GM11168 (cell line): ENCODE results near the gene RNASEH2A.
"Not testable (repeated sequence)": the region's sequence is repeated elsewhere in the genome, so short reads cannot be mapped to it uniquely, and the experiment has no call there.

Experiments used
- in situ Hi-C: fragments of 300-500 bp; cut with MboI; formaldehyde crosslinking; loops from one replicate; pipeline ENCODE4 v1.12.0; 2022; ENCODE audit warnings: low sequenced_read_pairs; ENCODE audit not compliant: unreplicated experiment

Gene RNASEH2A

GRCh38 chr19:12821761-12822160, 15.4 kb downstream of the RNASEH2A start:
- in situ Hi-C loops: no loop called here

- in situ Hi-C loops: no loop called here
Observed at GRCh38 chr19:12825254-12826131, 19.1 kb downstream of the RNASEH2A start.

- in situ Hi-C loops: no loop called here
Observed at GRCh38 chr19:12828494-12828893, 22.1 kb downstream of the RNASEH2A start.

- in situ Hi-C loops: no loop called here
Observed at GRCh38 chr19:12833418-12833737, 27.0 kb downstream of the RNASEH2A start.

- in situ Hi-C loops: no loop called here
Observed at GRCh38 chr19:12833738-12834565, 27.6 kb downstream of the RNASEH2A start.

GRCh38 chr19:12834566-12834943, 28.2 kb downstream of the RNASEH2A start, which contains the start of gene RTBDN:
Gene RTBDN, minus strand, starts transcription at chr19:12834579. Its CDS starts 4,600 bp downstream, at chr19:12829979.
- in situ Hi-C loops: no loop called here

- in situ Hi-C loops: no loop called here
Observed at GRCh38 chr19:12834976-12835757, 28.8 kb downstream of the RNASEH2A start.

GRCh38 chr19:12836529-12836863, 30.1 kb downstream of the RNASEH2A start:
- in situ Hi-C loops: no loop called here

GRCh38 chr19:12837225-12837624, 30.8 kb downstream of the RNASEH2A start:
- in situ Hi-C loops: no loop called here

- in situ Hi-C loops: no loop called here
Observed at GRCh38 chr19:12838182-12838885, 31.9 kb downstream of the RNASEH2A start, which contains the start of gene MAST1. Gene MAST1, plus strand, starts transcription at chr19:12838515. Its CDS starts 58 bp downstream, at chr19:12838573.

GRCh38 chr19:12838886-12839756, 32.7 kb downstream of the RNASEH2A start:
- in situ Hi-C loops: no loop called here

- in situ Hi-C loops: no loop called here
Observed at GRCh38 chr19:12840091-12841079, 34.0 kb downstream of the RNASEH2A start.

GRCh38 chr19:12841094-12841493, 34.7 kb downstream of the RNASEH2A start:
- in situ Hi-C loops: no loop called here

GRCh38 chr19:12842511-12842910, 36.1 kb downstream of the RNASEH2A start:
- in situ Hi-C loops: no loop called here

- in situ Hi-C loops: no loop called here
Observed at GRCh38 chr19:12843328-12843727, 36.9 kb downstream of the RNASEH2A start.

GRCh38 chr19:12843999-12844732, 37.8 kb downstream of the RNASEH2A start:
- in situ Hi-C loops: no loop called here

GRCh38 chr19:12846613-12847012, 40.2 kb downstream of the RNASEH2A start:
- in situ Hi-C loops: not testable (repeated sequence)
